HG02938 (cell line): Measurements from ENCODE around the gene TLR6.
"Not testable (repeated sequence)": the region's sequence is repeated elsewhere in the genome, so short reads cannot be mapped to it uniquely, and the experiment has no call there.

ENCODE experiments used
- ATAC-seq: cut with Tn5 transposase; IDR thresholded peaks from one replicate; pipeline ENCODE4 v1.9.1; 2021; ENCODE audit warnings: mild to moderate bottlenecking, moderate library complexity; ENCODE audit not compliant: unreplicated experiment

TLR6 gene

GRCh38 chr4:38791010-38791409 is 65.6 kb downstream of the TLR6 start:
- no peak for ATAC-seq

GRCh38 chr4:38788317-38788716 is 68.3 kb downstream of the TLR6 start:
- no peak for ATAC-seq

GRCh38 chr4:38787693-38788092 is 68.9 kb downstream of the TLR6 start:
- ATAC-seq: no peak

- ATAC-seq: peak; percentile 59
Observed at GRCh38 chr4:38785901-38786402, 70.7 kb downstream of the TLR6 start.

GRCh38 chr4:38785041-38785790 is 71.4 kb downstream of the TLR6 start:
- ATAC-seq: no peak

GRCh38 chr4:38784141-38784540 is 72.5 kb downstream of the TLR6 start:
- ATAC-seq: no peak

GRCh38 chr4:38783109-38783460 is 73.5 kb downstream of the TLR6 start:
- no peak for ATAC-seq

GRCh38 chr4:38782452-38783108 is 74.0 kb downstream of the TLR6 start, which contains the start of gene TLR10:
Gene TLR10, minus strand, starts transcription at chr4:38782990. Its CDS starts 7,400 bp downstream, at chr4:38775590.
- no peak for ATAC-seq

- ATAC-seq: no peak
Observed at GRCh38 chr4:38781854-38782261, 74.8 kb downstream of the TLR6 start.

- no peak for ATAC-seq
Observed at GRCh38 chr4:38780833-38781484, 75.7 kb downstream of the TLR6 start.

- ATAC-seq: no peak
Observed at GRCh38 chr4:38779790-38780189, 76.8 kb downstream of the TLR6 start.

- not testable (repeated sequence) for ATAC-seq
Observed at GRCh38 chr4:38777925-38778324, 78.7 kb downstream of the TLR6 start.

- no peak for ATAC-seq
Observed at GRCh38 chr4:38775326-38775725, 81.3 kb downstream of the TLR6 start.

GRCh38 chr4:38774181-38774955 is 82.2 kb downstream of the TLR6 start:
- ATAC-seq: no peak
